Measurements from ENCODE around the gene TGFBRAP1.

GRCh38 chr2:105329197-105329554 lies 359 bp downstream of the TGFBRAP1 start:
- TF ChIP-seq CTCF (IDR thresholded peaks at IDR 0.05) (no peak), POLR2A (IDR thresholded peaks at IDR 0.05) (no peak), EP300 (IDR thresholded peaks at IDR 0.05) (no peak)

All from tibial nerve (tissue), 4 donors.